Ectodermal cell (in vitro differentiated cells): ENCODE measurements around the gene AEBP2.

Source experiments
- H3K27ac ChIP-seq: 2 replicates; pipeline ENCODE4 v1.7.0; 2013; ENCODE audit warnings: mild to moderate bottlenecking, low read depth, low read length; ENCODE audit not compliant: insufficient read depth, poor library complexity, severe bottlenecking
- H3K27me3 ChIP-seq: 2 replicates; pipeline ENCODE4 v1.7.0; 2013; ENCODE audit warnings: mild to moderate bottlenecking, low read length; ENCODE audit not compliant: insufficient read depth, control insufficient read depth, poor library complexity, severe bottlenecking
- H3K36me3 ChIP-seq: one replicate; pipeline ENCODE4 v1.7.0; 2013; ENCODE audit warnings: low read length; ENCODE audit not compliant: control insufficient read depth, insufficient read depth
- H3K4me1 ChIP-seq: one replicate; pipeline ENCODE4 v1.7.0; 2013; ENCODE audit warnings: low read length; ENCODE audit not compliant: control insufficient read depth, insufficient read depth
- H3K4me3 ChIP-seq: 2 replicates; pipeline ENCODE4 v1.7.0; 2013; ENCODE audit warnings: low read depth, low read length, control low read depth; ENCODE audit not compliant: insufficient read depth
- H3K9me3 ChIP-seq: 2 replicates; pipeline ENCODE4 v1.7.0; 2013; ENCODE audit warnings: mild to moderate bottlenecking, low read length, moderate library complexity; ENCODE audit not compliant: control insufficient read depth
- WGBS, 2 experiments: methylation state at CpG; one replicate each; pipeline ENCODE4 v1.1.7; 2013; ENCODE audit warnings: missing lambda C conversion rate in 2 of 2; 5-methylcytosine and 5-hydroxymethylcytosine counted together

AEBP2 gene

DNA sequence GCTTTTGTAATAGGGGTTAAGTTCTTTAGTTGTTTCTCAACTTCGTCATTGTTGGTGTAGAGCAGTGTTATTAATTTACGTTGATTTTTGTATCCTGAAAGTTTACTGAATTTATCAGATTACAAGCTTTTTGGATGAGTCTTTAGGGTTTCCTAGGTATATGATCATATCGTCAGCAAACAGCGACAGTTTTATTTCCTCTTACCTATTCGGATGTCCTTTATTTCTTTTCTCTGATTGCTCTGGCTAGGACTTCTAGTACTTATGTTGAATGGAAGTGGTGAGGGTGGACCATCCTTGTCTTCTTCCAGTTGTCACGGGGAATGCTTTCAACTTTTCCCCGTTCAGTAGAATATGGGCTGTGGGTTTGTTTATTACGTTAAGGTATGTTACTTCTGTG lies 37.8 kb downstream of the AEBP2 start:
- Histone ChIP-seq H3K4me3 (no peak overlapping the region), H3K4me1 (no peaks in the 10 kb centered on the region), H3K27ac (no peak overlapping the region), H3K9me3 (no peaks in the 10 kb centered on the region), H3K27me3 (no peaks in the 10 kb centered on the region), H3K36me3 (peaks cover 18% of the 10 kb centered on the region)
- WGBS, 2 experiments, result 92 to 98% methylated on average over 8 of the region's 8 CpGs

- no peak overlapping the region for H3K4me3 ChIP-seq
- H3K27me3 ChIP-seq, result no peaks in the 10 kb centered on the region
- WGBS, 2 experiments, result 100% methylated on average over 1 of the region's 1 CpG
- H3K4me1 ChIP-seq, result no peaks in the 10 kb centered on the region
- peaks cover 23% of the 10 kb centered on the region for H3K36me3 ChIP-seq
- no peaks in the 10 kb centered on the region for H3K9me3 ChIP-seq
- no peak overlapping the region for H3K27ac ChIP-seq
Measured at GRCh38 chr12:19480459-19480858, 41.2 kb downstream of the AEBP2 start.

DNA sequence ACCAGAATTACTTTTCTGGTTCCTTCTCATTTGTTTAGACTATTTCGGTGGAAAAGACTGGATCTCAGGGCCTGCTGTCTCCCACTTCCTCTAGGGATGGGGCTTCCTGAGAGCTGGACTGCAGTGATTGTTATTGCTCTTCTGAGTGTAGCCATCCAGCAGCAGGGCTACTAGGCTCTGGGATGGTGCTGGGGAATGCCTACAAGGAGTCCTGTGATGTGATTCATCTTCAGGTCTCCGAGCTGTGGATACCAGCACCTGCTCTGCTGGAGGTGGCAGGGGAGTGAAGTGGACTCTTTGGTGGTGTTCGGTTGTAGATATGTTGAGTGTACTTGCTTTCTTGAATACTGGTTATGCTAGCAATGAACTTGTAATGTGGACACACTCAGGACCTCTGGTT lies 42.7 kb downstream of the AEBP2 start:
- Histone ChIP-seq H3K4me1 (no peaks in the 10 kb centered on the region), H3K36me3 (peaks cover 23% of the 10 kb centered on the region), H3K27ac (no peak overlapping the region), H3K4me3 (no peak overlapping the region), H3K9me3 (no peaks in the 10 kb centered on the region), H3K27me3 (no peaks in the 10 kb centered on the region)
- 94 to 98% methylated on average over 3 of the region's 3 CpGs for WGBS, 2 experiments

DNA sequence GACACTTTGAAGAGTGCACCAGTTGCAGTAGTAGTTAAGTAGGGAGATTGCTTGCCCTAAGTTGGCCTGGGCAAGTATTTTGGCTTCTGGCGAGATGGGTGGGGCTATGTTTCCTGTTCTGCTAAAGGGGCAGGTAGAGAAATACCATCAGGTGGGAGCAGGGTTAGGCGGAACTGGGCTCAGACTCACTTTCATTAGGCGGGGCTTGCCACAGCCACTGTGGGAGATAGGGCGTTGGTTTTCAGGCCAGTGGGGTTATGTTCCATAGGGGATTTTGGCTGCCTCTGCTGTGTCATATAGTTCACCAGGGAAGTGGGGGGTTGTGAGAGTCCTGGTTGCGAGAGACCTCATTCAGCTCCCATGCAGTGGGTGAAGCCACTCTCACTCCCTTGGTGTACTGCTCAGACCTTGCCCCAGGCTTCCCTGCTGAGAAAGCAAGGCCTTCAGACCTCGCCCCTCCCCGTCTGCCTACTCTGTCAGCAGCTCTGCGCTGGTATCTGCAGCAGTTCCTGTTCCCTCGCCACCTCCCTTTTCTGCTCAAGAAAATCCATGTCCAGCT lies 43.3 kb downstream of the AEBP2 start:
- Histone ChIP-seq H3K9me3 (no peaks in the 10 kb centered on the region), H3K4me1 (no peaks in the 10 kb centered on the region), H3K36me3 (peaks cover 23% of the 10 kb centered on the region), H3K4me3 (no peak overlapping the region), H3K27ac (no peak overlapping the region), H3K27me3 (no peaks in the 10 kb centered on the region)
- WGBS, 2 experiments, result 81 to 83% methylated on average over 9 of the region's 9 CpGs

- Histone ChIP-seq H3K4me3 (no peak overlapping the region), H3K9me3 (no peaks in the 10 kb centered on the region), H3K27me3 (no peaks in the 10 kb centered on the region), H3K27ac (no peak overlapping the region), H3K4me1 (no peaks in the 10 kb centered on the region), H3K36me3 (peaks cover 18% of the 10 kb centered on the region)
- 96 to 98% methylated on average over 4 of the region's 4 CpGs for WGBS, 2 experiments
Measured at GRCh38 chr12:19483727-19484126, 44.4 kb downstream of the AEBP2 start.

DNA sequence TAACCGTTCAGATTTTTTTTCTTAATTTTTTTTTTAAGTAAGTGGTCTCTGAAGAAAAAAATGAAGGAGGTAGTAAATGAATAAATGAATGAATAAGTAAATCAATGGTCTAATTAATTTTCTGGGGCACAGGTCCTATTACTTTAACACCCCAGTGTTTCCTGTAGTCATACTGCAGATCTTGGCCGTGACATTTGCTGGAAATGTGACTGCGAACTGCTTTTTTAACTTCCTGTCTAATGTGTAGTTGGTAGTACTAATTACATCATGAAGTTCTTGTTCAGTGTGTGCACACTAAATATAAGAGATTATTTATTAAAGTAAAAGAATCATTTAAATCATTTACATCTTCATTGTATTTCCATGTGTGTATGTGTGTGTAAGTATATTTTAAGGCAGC lies 45.4 kb downstream of the AEBP2 start:
- H3K9me3 ChIP-seq, result no peaks in the 10 kb centered on the region
- H3K4me1 ChIP-seq, result no peaks in the 10 kb centered on the region
- H3K4me3 ChIP-seq, result no peak overlapping the region
- H3K27me3 ChIP-seq, result no peaks in the 10 kb centered on the region
- peaks cover 10% of the 10 kb centered on the region for H3K36me3 ChIP-seq
- WGBS, 2 experiments, result 97% methylated on average over 3 of the region's 3 CpGs; no CpG with 5 or more reads in 1 of the 2 experiments
- H3K27ac ChIP-seq, result no peak overlapping the region

DNA sequence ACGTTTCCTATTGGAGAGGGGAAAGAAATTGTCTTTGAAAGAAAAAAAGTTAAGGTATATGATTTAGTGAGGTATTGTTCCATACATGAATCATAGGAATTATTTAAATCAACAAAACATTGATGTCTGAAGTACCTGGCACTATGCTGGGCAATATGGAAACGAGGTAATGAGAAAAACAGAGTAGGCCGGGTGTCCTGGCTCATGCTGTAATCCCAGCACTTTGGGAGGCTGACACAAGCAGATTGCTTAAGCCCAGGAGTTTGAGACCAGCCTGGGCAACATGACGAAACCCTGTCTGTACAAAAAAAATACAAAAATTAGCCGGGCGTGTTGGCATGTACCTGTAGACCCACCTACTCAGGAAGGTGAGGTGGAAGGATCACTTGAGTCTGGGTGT lies 45.9 kb downstream of the AEBP2 start:
- Histone ChIP-seq H3K4me1 (no peaks in the 10 kb centered on the region), H3K36me3 (peaks cover 5% of the 10 kb centered on the region)

GRCh38 chr12:19489168-19489567 lies 49.9 kb downstream of the AEBP2 start:
- Histone ChIP-seq H3K9me3 (no peaks in the 10 kb centered on the region), H3K4me3 (no peak overlapping the region), H3K36me3 (peaks cover 4% of the 10 kb centered on the region), H3K4me1 (no peaks in the 10 kb centered on the region), H3K27ac (no peak overlapping the region), H3K27me3 (no peaks in the 10 kb centered on the region)
- WGBS, 2 experiments, result 93 to 98% methylated on average over 3 of the region's 4 CpGs

More for the DNA sequence above, 45.9 kb downstream of the AEBP2 start:
- 91 to 93% methylated on average over 6 of the region's 6 CpGs for WGBS, 2 experiments
- no peaks in the 10 kb centered on the region for H3K9me3 ChIP-seq
- H3K4me3 ChIP-seq, result no peak overlapping the region
- H3K27ac ChIP-seq, result no peak overlapping the region
- H3K27me3 ChIP-seq, result no peaks in the 10 kb centered on the region

DNA sequence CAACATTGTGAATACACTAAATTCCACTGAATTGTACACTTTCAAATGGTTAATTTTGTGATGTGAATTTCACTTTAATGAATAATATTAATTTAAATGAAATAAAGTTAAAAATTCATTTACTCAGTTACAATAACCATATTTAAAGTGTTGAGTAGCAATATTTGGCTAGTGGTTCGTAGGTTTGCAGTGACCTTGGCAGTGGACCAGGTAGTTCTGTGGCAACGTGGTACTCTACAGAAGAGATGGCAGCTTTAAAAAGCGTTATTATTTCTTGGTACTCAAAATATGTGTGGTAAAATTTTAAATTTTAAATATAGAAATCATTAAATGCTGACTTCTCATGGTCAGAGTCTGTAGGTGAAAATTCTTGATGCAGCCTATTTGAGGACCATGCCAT lies 51.6 kb downstream of the AEBP2 start:
- H3K9me3 ChIP-seq, result no peaks in the 10 kb centered on the region
- WGBS, 2 experiments, result 92 to 100% methylated on average over 2 to 3 of the region's 3 CpGs
- no peak overlapping the region for H3K4me3 ChIP-seq
- peaks cover 6% of the 10 kb centered on the region for H3K36me3 ChIP-seq
- no peaks in the 10 kb centered on the region for H3K27me3 ChIP-seq
- H3K27ac ChIP-seq, result no peak overlapping the region
- H3K4me1 ChIP-seq, result no peaks in the 10 kb centered on the region

DNA sequence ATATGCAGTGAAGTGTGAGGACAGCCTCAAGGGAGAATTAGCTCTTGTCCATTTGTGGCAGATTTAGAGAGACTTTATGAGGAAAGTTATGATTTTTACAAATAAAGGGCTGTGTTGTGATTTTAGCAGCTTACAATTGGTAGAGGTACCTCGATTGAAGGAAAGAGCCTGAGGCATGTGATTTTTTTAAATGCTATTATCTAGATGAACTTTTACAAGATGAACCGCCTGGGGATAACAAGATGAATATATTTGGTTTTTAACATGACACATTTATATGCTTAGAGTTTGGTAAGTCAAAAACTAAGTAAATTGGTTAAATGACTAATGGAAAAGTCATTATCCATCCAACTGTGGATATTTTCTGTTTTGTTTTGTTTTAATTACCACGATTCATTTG lies 52.6 kb downstream of the AEBP2 start:
- no peaks in the 10 kb centered on the region for H3K4me1 ChIP-seq
- H3K27ac ChIP-seq, result no peak overlapping the region
- H3K9me3 ChIP-seq, result no peaks in the 10 kb centered on the region
- peaks cover 8% of the 10 kb centered on the region for H3K36me3 ChIP-seq
- H3K27me3 ChIP-seq, result no peaks in the 10 kb centered on the region
- 97 to 100% methylated on average over 2 of the region's 3 CpGs for WGBS, 2 experiments
- no peak overlapping the region for H3K4me3 ChIP-seq
